DOHH2 (cell line): ENCODE data around the gene TTLL10.
A peak's percentile ranks its signal among the peaks of the same experiment; 100 is the strongest.

Experiments
- H3F3A ChIP-seq: fragments of 200-600 bp; sonication (generic), shearing (Covaris generic); 2 replicates; pipeline ENCODE4 v1.6.0; 2016; ENCODE audit warnings: antibody characterized with exemption, mild to moderate bottlenecking; ENCODE audit not compliant: control insufficient read depth, insufficient read depth
- H3K27ac ChIP-seq: fragments of 200-600 bp; sonication (generic); 2 replicates; pipeline ENCODE4 v1.5.1; 2014; ENCODE audit warnings: low read depth, mild to moderate bottlenecking, low read length, moderate library complexity
- H3K27me3 ChIP-seq: fragments of 200-600 bp; sonication (generic); 2 replicates; pipeline ENCODE4 v1.6.1; 2014; ENCODE audit warnings: mild to moderate bottlenecking, low read length, mixed read lengths; ENCODE audit not compliant: control insufficient read depth
- H3K36me3 ChIP-seq: fragments of 200-600 bp; sonication (generic); 2 replicates; pipeline ENCODE4 v1.6.1; 2014; ENCODE audit warnings: mild to moderate bottlenecking, low read length, moderate library complexity, mixed read lengths; ENCODE audit not compliant: control insufficient read depth
- H3K4me1 ChIP-seq: fragments of 200-600 bp; sonication (generic); 2 replicates; pipeline ENCODE4 v1.6.1; 2014; ENCODE audit warnings: mild to moderate bottlenecking, low read length, mixed read lengths; ENCODE audit not compliant: control insufficient read depth
- H3K4me2 ChIP-seq: fragments of 200-600 bp; sonication (generic); 2 replicates; pipeline ENCODE4 v1.6.0; 2014; ENCODE audit warnings: mild to moderate bottlenecking, low read length, moderate library complexity
- H3K4me3 ChIP-seq: fragments of 200-600 bp; sonication (generic); 2 replicates; pipeline ENCODE4 v1.5.1; 2014; ENCODE audit warnings: mild to moderate bottlenecking, low read length, mixed read lengths
- H3K79me2 ChIP-seq: fragments of 200-600 bp; sonication (generic); 2 replicates; pipeline ENCODE4 v1.6.1; 2014; ENCODE audit warnings: mild to moderate bottlenecking, low read length, mixed read lengths; ENCODE audit not compliant: control insufficient read depth
- H3K9me2 ChIP-seq: fragments of 200-600 bp; sonication (generic); replicated peaks from 2 replicates; pipeline ENCODE4 v1.6.1; 2014; ENCODE audit warnings: mild to moderate bottlenecking, low read length, mixed read lengths; ENCODE audit not compliant: control insufficient read depth
- H3K9me3 ChIP-seq: fragments of 200-600 bp; sonication (generic); 2 replicates; pipeline ENCODE4 v1.6.1; 2014; ENCODE audit warnings: antibody characterized with exemption, low read length, mixed read lengths; ENCODE audit not compliant: control insufficient read depth, insufficient read depth
- H4K20me1 ChIP-seq: fragments of 200-600 bp; sonication (generic); 2 replicates; pipeline ENCODE4 v1.6.0; 2014; ENCODE audit warnings: low read depth, mild to moderate bottlenecking, antibody characterized with exemption, low read length, moderate library complexity; ENCODE audit not compliant: control insufficient read depth, insufficient read depth
- CTCF ChIP-seq: fragments of 200-600 bp; sonication (generic); IDR thresholded peaks from one replicate; pipeline ENCODE4 v1.5.1; 2014; ENCODE audit warnings: antibody characterized with exemption, mild to moderate bottlenecking, low read depth, low read length; ENCODE audit not compliant: poor library complexity, severe bottlenecking
- EZH2phosphoT487 ChIP-seq: fragments of 200-600 bp; sonication (generic); IDR thresholded peaks from 2 replicates; pipeline ENCODE4 v1.6.1; 2017; ENCODE audit warnings: borderline replicate concordance, mild to moderate bottlenecking, antibody characterized with exemption, low read length, moderate library complexity, mixed read lengths

The TTLL10 gene

GRCh38 chr1:1157033-1157365, 16.7 kb upstream of the TTLL10 start:
- no peak overlapping the region for H3K4me2 ChIP-seq

DNA sequence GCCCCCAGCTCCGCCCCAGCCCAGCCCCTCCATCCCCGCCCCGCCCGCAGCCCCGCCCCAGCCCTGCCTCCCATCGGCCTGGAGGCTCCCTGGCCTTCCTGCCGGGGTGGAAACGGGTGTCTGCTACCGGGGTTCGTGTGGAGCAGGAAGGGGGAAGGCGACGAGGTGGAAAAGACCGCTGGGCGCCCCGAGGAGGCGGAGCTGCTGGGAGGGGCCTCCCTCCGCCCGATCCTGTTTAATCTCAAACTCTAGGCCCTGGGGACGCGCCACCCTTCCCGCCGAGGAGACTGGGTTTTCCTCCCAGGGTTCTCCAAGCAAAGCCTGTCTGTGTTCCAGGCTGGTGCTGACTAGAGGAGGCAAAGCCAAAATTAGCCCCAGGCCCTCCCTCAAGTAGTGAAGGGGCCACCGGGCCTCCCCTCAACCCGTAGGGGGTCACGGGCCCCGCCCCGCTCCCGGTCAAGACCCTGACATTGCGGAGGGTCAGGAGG, 16.2 kb upstream of the TTLL10 start:
- Histone ChIP-seq H3K36me3 (no peaks in the 10 kb centered on the region), H3K4me3 (peak overlapping the region; percentile 77), H3K9me3 (peaks cover 15% of the 10 kb centered on the region), H3K79me2 (no peaks in the 10 kb centered on the region), H3F3A (peaks cover 16% of the 10 kb centered on the region), H3K9me2 (no peaks in the 10 kb centered on the region), H3K4me1 (peaks cover 14% of the 10 kb centered on the region), H3K27me3 (no peaks in the 10 kb centered on the region), H4K20me1 (no peaks in the 10 kb centered on the region), H3K27ac (peak overlapping the region; percentile 39; the same call in 1 of the 2 replicates), H3K4me2 (peak overlapping the region; percentile 92)
- TF ChIP-seq CTCF (no peak), EZH2phosphoT487 (no peak)

More at GRCh38 chr1:1157033-1157365, 16.7 kb upstream of the TTLL10 start:
- TF ChIP-seq CTCF (no peak), EZH2phosphoT487 (no peak)
- H3K36me3 ChIP-seq, result no peaks in the 10 kb centered on the region
- no peaks in the 10 kb centered on the region for H3K27me3 ChIP-seq
- no peaks in the 10 kb centered on the region for H4K20me1 ChIP-seq
- H3K27ac ChIP-seq, result no peak overlapping the region
- H3K9me2 ChIP-seq, result no peaks in the 10 kb centered on the region
- H3K4me1 ChIP-seq, result peaks cover 14% of the 10 kb centered on the region
- H3K4me3 ChIP-seq, result no peak overlapping the region
- H3K9me3 ChIP-seq, result peaks cover 20% of the 10 kb centered on the region
- peaks cover 20% of the 10 kb centered on the region for H3F3A ChIP-seq
- H3K79me2 ChIP-seq, result no peaks in the 10 kb centered on the region

GRCh38 chr1:1157914-1158710, 15.6 kb upstream of the TTLL10 start:
- peak overlapping the region; percentile 92 for H3K4me2 ChIP-seq
- H3K27ac ChIP-seq, result peak overlapping the region; percentile 39; the same call in 1 of the 2 replicates
- peaks cover 9% of the 10 kb centered on the region for H3F3A ChIP-seq
- no peaks in the 10 kb centered on the region for H3K79me2 ChIP-seq
- TF ChIP-seq CTCF, result no peak
- no peak for TF ChIP-seq EZH2phosphoT487
- H3K4me1 ChIP-seq, result peaks cover 14% of the 10 kb centered on the region
- H3K36me3 ChIP-seq, result no peaks in the 10 kb centered on the region
- H3K27me3 ChIP-seq, result no peaks in the 10 kb centered on the region
- peaks cover 9% of the 10 kb centered on the region; the same call in 1 of the 2 replicates for H3K9me3 ChIP-seq
- H4K20me1 ChIP-seq, result no peaks in the 10 kb centered on the region
- peak overlapping the region; percentile 77 for H3K4me3 ChIP-seq
- no peaks in the 10 kb centered on the region for H3K9me2 ChIP-seq
